SK-N-SH treated with all-trans-retinoic acid at 6 μM for 48 hours (cell line): ENCODE measurements around the gene CHST9.

ENCODE experiments used
- ARNTL ChIP-seq: fragments of 450-650 bp; formaldehyde crosslinking; IDR thresholded peaks from 2 replicates; pipeline ENCODE4 v1.5.0; 2020; ENCODE audit warnings: low read depth, mild to moderate bottlenecking, moderate library complexity, borderline replicate concordance
- BACH2 ChIP-seq: fragments of 250-450 bp; sonication (Bioruptor Pico); IDR thresholded peaks from 2 replicates; pipeline ENCODE4 v1.9.0; 2021; ENCODE audit warnings: mild to moderate bottlenecking, borderline replicate concordance
- GLIS3 ChIP-seq: fragments of 250-450 bp; sonication (Bioruptor Pico); IDR thresholded peaks from 2 replicates; pipeline ENCODE4 v1.5.0; 2020; ENCODE audit warnings: mild to moderate bottlenecking, moderate library complexity
- ISL1 ChIP-seq: fragments of 250-450 bp; sonication (Bioruptor Pico); IDR thresholded peaks from 2 replicates; pipeline ENCODE4 v2.1.2; 2022; ENCODE audit warnings: mild to moderate bottlenecking, moderate library complexity
- PATZ1 ChIP-seq: fragments of 250-450 bp; sonication (Bioruptor Pico); IDR thresholded peaks from 2 replicates; pipeline ENCODE4 v1.8.0; 2020; ENCODE audit warnings: mild to moderate bottlenecking, moderate library complexity, borderline replicate concordance
- PPARA ChIP-seq: fragments of 250-450 bp; sonication (Bioruptor Pico); IDR thresholded peaks from 2 replicates; pipeline ENCODE4 v1.5.0; 2020; ENCODE audit warnings: mild to moderate bottlenecking, borderline replicate concordance
- RARB ChIP-seq: fragments of 250-450 bp; sonication (Bioruptor Pico); IDR thresholded peaks from 2 replicates; pipeline ENCODE4 v1.8.0; 2021; ENCODE audit warnings: mild to moderate bottlenecking, moderate library complexity
- SNAI2 ChIP-seq: fragments of 250-450 bp; sonication (Bioruptor Pico); IDR thresholded peaks from 2 replicates; pipeline ENCODE4 v1.5.0; 2020; ENCODE audit warnings: mild to moderate bottlenecking, moderate library complexity
- ZFP3 ChIP-seq: fragments of 250-450 bp; sonication (Bioruptor Pico); IDR thresholded peaks from 2 replicates; pipeline ENCODE4 v1.5.0; 2020; ENCODE audit warnings: mild to moderate bottlenecking, moderate library complexity
- ZFP30 ChIP-seq: fragments of 450-650 bp; formaldehyde crosslinking; IDR thresholded peaks from 2 replicates; pipeline ENCODE4 v1.5.0; 2022; ENCODE audit warnings: mild to moderate bottlenecking, moderate library complexity
- ZNF565 ChIP-seq: fragments of 450-650 bp; formaldehyde crosslinking; conservative IDR thresholded peaks from 2 replicates; pipeline ENCODE4 v1.5.0; 2020; ENCODE audit warnings: low read depth, mild to moderate bottlenecking, moderate library complexity
- ZNF8 ChIP-seq: fragments of 450-650 bp; formaldehyde crosslinking; IDR thresholded peaks from 2 replicates; pipeline ENCODE4 v1.5.0; 2020; ENCODE audit warnings: mild to moderate bottlenecking, moderate library complexity
- TF ChIP-seq, protein P1 (sequence below): fragments of 250-450 bp; sonication (Bioruptor Pico); IDR thresholded peaks from 2 replicates; pipeline ENCODE4 v1.8.0; 2021; ENCODE audit warnings: low read depth, mild to moderate bottlenecking, moderate library complexity, borderline replicate concordance
- TF ChIP-seq, protein P2 (sequence below): fragments of 250-450 bp; sonication (Bioruptor Pico); IDR thresholded peaks from 2 replicates; pipeline ENCODE4 v1.5.1; 2021; ENCODE audit warnings: mild to moderate bottlenecking, moderate library complexity

- TF ChIP-seq ISL1 (CRISPR knock-in tag) (no peak), RARB (no peak), PATZ1 (no peak), ARNTL (CRISPR knock-in tag) (no peak), ZNF8 (no peak), ZNF565 (no peak), SNAI2 (CRISPR knock-in tag) (no peak), ZFP3 (CRISPR knock-in tag) (no peak), GLIS3 (CRISPR knock-in tag) (no peak), PPARA (CRISPR knock-in tag) (no peak), ZFP30 (CRISPR knock-in tag) (no peak), BACH2 (CRISPR knock-in tag) (no peak)
- TF ChIP-seq, protein P1, sequence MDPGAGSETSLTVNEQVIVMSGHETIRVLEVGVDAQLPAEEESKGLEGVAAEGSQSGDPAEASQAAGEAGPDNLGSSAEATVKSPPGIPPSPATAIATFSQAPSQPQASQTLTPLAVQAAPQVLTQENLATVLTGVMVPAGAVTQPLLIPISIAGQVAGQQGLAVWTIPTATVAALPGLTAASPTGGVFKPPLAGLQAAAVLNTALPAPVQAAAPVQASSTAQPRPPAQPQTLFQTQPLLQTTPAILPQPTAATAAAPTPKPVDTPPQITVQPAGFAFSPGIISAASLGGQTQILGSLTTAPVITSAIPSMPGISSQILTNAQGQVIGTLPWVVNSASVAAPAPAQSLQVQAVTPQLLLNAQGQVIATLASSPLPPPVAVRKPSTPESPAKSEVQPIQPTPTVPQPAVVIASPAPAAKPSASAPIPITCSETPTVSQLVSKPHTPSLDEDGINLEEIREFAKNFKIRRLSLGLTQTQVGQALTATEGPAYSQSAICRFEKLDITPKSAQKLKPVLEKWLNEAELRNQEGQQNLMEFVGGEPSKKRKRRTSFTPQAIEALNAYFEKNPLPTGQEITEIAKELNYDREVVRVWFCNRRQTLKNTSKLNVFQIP (CRISPR knock-in tag): no peak
- TF ChIP-seq, protein P2, sequence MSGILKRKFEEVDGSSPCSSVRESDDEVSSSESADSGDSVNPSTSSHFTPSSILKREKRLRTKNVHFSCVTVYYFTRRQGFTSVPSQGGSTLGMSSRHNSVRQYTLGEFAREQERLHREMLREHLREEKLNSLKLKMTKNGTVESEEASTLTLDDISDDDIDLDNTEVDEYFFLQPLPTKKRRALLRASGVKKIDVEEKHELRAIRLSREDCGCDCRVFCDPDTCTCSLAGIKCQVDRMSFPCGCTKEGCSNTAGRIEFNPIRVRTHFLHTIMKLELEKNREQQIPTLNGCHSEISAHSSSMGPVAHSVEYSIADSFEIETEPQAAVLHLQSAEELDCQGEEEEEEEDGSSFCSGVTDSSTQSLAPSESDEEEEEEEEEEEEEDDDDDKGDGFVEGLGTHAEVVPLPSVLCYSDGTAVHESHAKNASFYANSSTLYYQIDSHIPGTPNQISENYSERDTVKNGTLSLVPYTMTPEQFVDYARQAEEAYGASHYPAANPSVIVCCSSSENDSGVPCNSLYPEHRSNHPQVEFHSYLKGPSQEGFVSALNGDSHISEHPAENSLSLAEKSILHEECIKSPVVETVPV: no peak
These were observed 12.9 kb upstream of the CHST9 start for GRCh38 chr18:27198036-27198435.
